K562 (cell line): ENCODE data around the gene CTDSP1. TPM values are rescaled to one million over a fixed set of nuclear protein-coding genes. Genes with fewer than 3 reads are reported as not detected.

Source experiments
- BDP1 ChIP-seq: IDR thresholded peaks from 3 replicates; pipeline ENCODE4 v1.6.1; 2011; ENCODE audit not compliant: insufficient read length, insufficient read depth
- C11orf30 ChIP-seq: fragments of 450-650 bp; IDR thresholded peaks from 2 replicates; pipeline ENCODE4 v1.6.1; 2016; ENCODE audit warnings: low read depth, mild to moderate bottlenecking
- FOXJ3 ChIP-seq: sonication (generic); formaldehyde crosslinking; IDR thresholded peaks from 2 replicates; pipeline ENCODE4 v1.4.0; 2020; ENCODE audit warnings: mild to moderate bottlenecking, missing genetic modification reagents
- FOXM1 ChIP-seq, 2 experiments: fragments of 450-650 bp in 1 of 2; sonication (generic) in 1 of 2; formaldehyde crosslinking in 1 of 2; IDR thresholded peaks; 2 replicates each; pipeline versions ENCODE4 v1.6.1 to v1.9.0; 2017 to 2022; ENCODE audit warnings: low read depth in 2 of 2, mild to moderate bottlenecking in 2 of 2, missing genetic modification reagents in 1 of 2, moderate library complexity in 1 of 2
- GABPA ChIP-seq: fragments of 200-800 bp; sonication (Bioruptor generic); conservative IDR thresholded peaks from 2 replicates; pipeline ENCODE4 v1.6.1; 2016; ENCODE audit warnings: low read depth, missing genetic modification characterization, missing compliant biosample characterization
- LEF1 ChIP-seq: fragments of 450-650 bp; IDR thresholded peaks from 2 replicates; pipeline ENCODE4 v1.6.1; 2016; ENCODE audit warnings: mild to moderate bottlenecking
- MBD2 ChIP-seq: sonication (generic); IDR thresholded peaks from 2 replicates; pipeline ENCODE4 v1.6.1; 2016; ENCODE audit warnings: low read depth, borderline replicate concordance
- MTA2 ChIP-seq: fragments of 450-650 bp; IDR thresholded peaks from 2 replicates; pipeline ENCODE4 v1.6.1; 2016; ENCODE audit warnings: low read depth
- NFIX ChIP-seq: fragments of 250-450 bp; sonication (Bioruptor Pico); IDR thresholded peaks from 2 replicates; pipeline ENCODE4 v1.4.0; 2020; ENCODE audit warnings: low read depth, mild to moderate bottlenecking, moderate library complexity
- PHF8 ChIP-seq: fragments of 200-600 bp; sonication (generic); IDR thresholded peaks from 2 replicates; pipeline ENCODE4 v1.6.1; 2012; ENCODE audit warnings: mixed run types, mild to moderate bottlenecking, inconsistent platforms, low read length, moderate library complexity, borderline replicate concordance
- POLR2AphosphoS5 ChIP-seq: IDR thresholded peaks from 2 replicates; pipeline ENCODE4 v1.6.1; 2011; ENCODE audit warnings: mild to moderate bottlenecking, low read depth, low read length, moderate library complexity; ENCODE audit not compliant: control insufficient read depth, insufficient read depth
- PYGO2 ChIP-seq: fragments of 450-650 bp; IDR thresholded peaks from 2 replicates; pipeline ENCODE4 v1.6.1; 2016; ENCODE audit warnings: mild to moderate bottlenecking, missing genetic modification characterization, moderate library complexity, missing compliant biosample characterization
- RB1 ChIP-seq: fragments of 450-650 bp; IDR thresholded peaks from 2 replicates; pipeline ENCODE4 v1.6.1; 2017; ENCODE audit warnings: low read depth, mild to moderate bottlenecking
- RBBP5 ChIP-seq: fragments of 200-600 bp; sonication (generic); IDR thresholded peaks from 2 replicates; pipeline ENCODE4 v1.6.1; 2012; ENCODE audit warnings: borderline replicate concordance, mild to moderate bottlenecking, low read length, control low read depth, inconsistent platforms; ENCODE audit not compliant: insufficient read depth, poor library complexity, severe bottlenecking
- RBM15 ChIP-seq: fragments of 200-400 bp; formaldehyde crosslinking; IDR thresholded peaks from 2 replicates; pipeline ENCODE4 v1.6.1; 2018; ENCODE audit warnings: mild to moderate bottlenecking, low read length, moderate library complexity; ENCODE audit not compliant: insufficient read depth
- TGIF2 ChIP-seq: sonication (generic); formaldehyde crosslinking; IDR thresholded peaks from 2 replicates; pipeline ENCODE4 v1.8.1; 2022; ENCODE audit warnings: mild to moderate bottlenecking, missing genetic modification reagents, moderate library complexity
- ZNF668 ChIP-seq: fragments of 250-450 bp; sonication (Bioruptor Pico); IDR thresholded peaks from 2 replicates; pipeline ENCODE4 v1.8.0; 2022; ENCODE audit warnings: mild to moderate bottlenecking, inconsistent platforms
- ZNF707 ChIP-seq: fragments of 250-450 bp; sonication (Bioruptor Pico); conservative IDR thresholded peaks from 2 replicates; pipeline ENCODE4 v1.8.0; 2022; ENCODE audit warnings: inconsistent platforms, mild to moderate bottlenecking, moderate library complexity
- ZNF79 ChIP-seq: fragments of 250-450 bp; sonication (Bioruptor Pico); IDR thresholded peaks from 2 replicates; pipeline ENCODE4 v1.4.0; 2020; ENCODE audit warnings: low read depth, mild to moderate bottlenecking, moderate library complexity
- polyA plus RNA-seq, 8 experiments: library from polyadenylated mRNA; depleted of rRNA in 4 of 8; stranded (reverse) in 5 of 8; unstranded in 3 of 8; fragments of >200 nt; fragmentation: Nextera tagmentation in 2 of 8; fragmentation: Illumina TruSeq in 1 of 8; extraction: Ambion mirVana in 2 of 8; extraction: Trizol in 1 of 8; gene quantifications; 2 replicates each; pipeline versions ENCODE4 v1.2.1 to v1.2.3, GENCODE V29; 2011 to 2014; ENCODE audit warnings: inconsistent platforms in 1 of 8, missing spikeins in 1 of 8
- total RNA-seq, 7 experiments: library from RNA; depleted of rRNA in 6 of 7; stranded (reverse); fragments of >200 nt in 6 of 7; fragmentation: Illumina TruSeq in 2 of 7; extraction: Trizol in 2 of 7; gene quantifications; 2 replicates each; pipeline versions ENCODE4 v1.2.1 to v1.2.3, GENCODE V29; 2011 to 2021; ENCODE audit warnings: low replicate concordance in 1 of 7
- TF ChIP-seq, protein P1 (sequence below): fragments of 250-450 bp; sonication (Bioruptor Pico); IDR thresholded peaks from 2 replicates; pipeline ENCODE4 v1.4.0; 2020; ENCODE audit warnings: borderline replicate concordance
- TF ChIP-seq, protein P2 (sequence below), 2 experiments: IDR thresholded peaks in 1 of 2; conservative IDR thresholded peaks in 1 of 2; 2 replicates each; pipeline ENCODE4 v1.6.1; 2016; ENCODE audit warnings: low read depth in 2 of 2, mild to moderate bottlenecking in 1 of 2, missing compliant biosample characterization in 1 of 2, missing genetic modification characterization in 1 of 2, moderate library complexity in 1 of 2
- TF ChIP-seq, protein P3 (sequence below): sonication (generic); formaldehyde crosslinking; IDR thresholded peaks from 2 replicates; pipeline ENCODE4 v1.8.1; 2023; ENCODE audit warnings: mild to moderate bottlenecking, missing genetic modification reagents

CTDSP1 gene
- total and polyA plus RNA-seq, 9 of the 15 experiments (the other 6 are each of a cell fraction or from before 2014, with no cell fraction given): 2.4 to 74.8 (median 45.8) TPM

DNA sequence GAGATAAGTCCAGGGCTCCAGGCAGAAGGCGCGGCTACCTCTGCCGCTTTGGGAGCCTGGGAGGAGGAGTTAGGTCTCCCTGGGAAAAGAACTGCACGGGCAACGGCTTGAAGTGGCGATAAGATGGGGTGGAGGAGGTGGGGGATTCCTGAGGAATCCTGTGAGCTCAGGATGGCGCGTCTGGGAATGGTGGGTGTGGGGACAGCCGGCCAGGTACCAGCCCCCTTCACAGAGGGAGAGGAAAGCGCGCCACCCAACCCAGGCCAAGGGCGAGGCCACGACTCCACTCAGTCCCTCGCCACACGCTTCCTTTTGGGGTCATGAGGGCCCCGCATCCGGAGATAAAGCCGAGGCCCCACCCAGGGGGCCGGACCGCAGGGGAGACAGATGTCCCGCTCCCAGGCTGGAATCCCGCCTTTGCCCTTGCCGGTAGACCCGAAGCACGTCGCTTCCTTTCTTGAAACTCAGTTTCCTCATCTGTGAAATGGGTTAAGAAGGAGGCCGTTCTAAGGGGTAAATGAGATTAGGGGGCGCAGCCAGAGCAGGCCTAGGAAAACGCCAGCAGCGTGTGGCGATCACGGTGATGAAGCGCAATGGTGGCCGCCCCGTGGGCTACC, 1.7 kb upstream of the CTDSP1 start (continued):
- TF ChIP-seq MBD2 (peak; percentile 30; the same call in 1 of the 2 replicates), FOXM1 (IDR thresholded peaks at IDR 0.05; ENCODE audit: low read depth) (no peak; the same call in 1 of the 2 replicates), FOXM1 (CRISPR knock-in tag; IDR thresholded peaks at IDR 0.05; ENCODE audit: low read depth) (no peak), ZNF79 (CRISPR knock-in tag) (no peak), POLR2AphosphoS5 (no peak; the same call in 1 of the 2 replicates), NFIX (CRISPR knock-in tag) (no peak), FOXJ3 (CRISPR knock-in tag) (no peak), RB1 (0 out of 2 replicates have a peak, but pooled peaks have one; percentile 21), RBBP5 (peak; percentile 45), PHF8 (peak; percentile 38; the same call in 1 of the 2 replicates), MTA2 (no peak), PYGO2 (tag) (no peak), BDP1 (no peak), ZNF707 (no peak), C11orf30 (no peak), LEF1 (peak; percentile 70), ZNF668 (CRISPR knock-in tag) (no peak), RBM15 (no peak), TGIF2 (CRISPR knock-in tag) (no peak), GABPA (tag) (peak; percentile 39)
- TF ChIP-seq, protein P1, sequence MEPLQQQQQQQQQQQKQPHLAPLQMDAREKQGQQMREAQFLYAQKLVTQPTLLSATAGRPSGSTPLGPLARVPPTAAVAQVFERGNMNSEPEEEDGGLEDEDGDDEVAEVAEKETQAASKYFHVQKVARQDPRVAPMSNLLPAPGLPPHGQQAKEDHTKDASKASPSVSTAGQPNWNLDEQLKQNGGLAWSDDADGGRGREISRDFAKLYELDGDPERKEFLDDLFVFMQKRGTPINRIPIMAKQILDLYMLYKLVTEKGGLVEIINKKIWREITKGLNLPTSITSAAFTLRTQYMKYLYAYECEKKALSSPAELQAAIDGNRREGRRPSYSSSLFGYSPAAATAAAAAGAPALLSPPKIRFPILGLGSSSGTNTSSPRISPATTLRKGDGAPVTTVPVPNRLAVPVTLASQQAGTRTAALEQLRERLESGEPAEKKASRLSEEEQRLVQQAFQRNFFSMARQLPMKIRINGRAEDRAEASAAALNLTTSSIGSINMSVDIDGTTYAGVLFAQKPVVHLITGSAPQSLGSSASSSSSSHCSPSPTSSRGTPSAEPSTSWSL: no peak
- TF ChIP-seq, protein P2, sequence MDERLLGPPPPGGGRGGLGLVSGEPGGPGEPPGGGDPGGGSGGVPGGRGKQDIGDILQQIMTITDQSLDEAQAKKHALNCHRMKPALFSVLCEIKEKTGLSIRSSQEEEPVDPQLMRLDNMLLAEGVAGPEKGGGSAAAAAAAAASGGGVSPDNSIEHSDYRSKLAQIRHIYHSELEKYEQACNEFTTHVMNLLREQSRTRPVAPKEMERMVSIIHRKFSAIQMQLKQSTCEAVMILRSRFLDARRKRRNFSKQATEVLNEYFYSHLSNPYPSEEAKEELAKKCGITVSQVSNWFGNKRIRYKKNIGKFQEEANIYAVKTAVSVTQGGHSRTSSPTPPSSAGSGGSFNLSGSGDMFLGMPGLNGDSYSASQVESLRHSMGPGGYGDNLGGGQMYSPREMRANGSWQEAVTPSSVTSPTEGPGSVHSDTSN (CRISPR knock-in tag; IDR thresholded peaks at IDR 0.05; ENCODE audit: low read depth): no peak
- TF ChIP-seq, protein P2 (tag; conservative IDR thresholded peaks at IDR 0.05; ENCODE audit: low read depth): no peak
- TF ChIP-seq, protein P3, sequence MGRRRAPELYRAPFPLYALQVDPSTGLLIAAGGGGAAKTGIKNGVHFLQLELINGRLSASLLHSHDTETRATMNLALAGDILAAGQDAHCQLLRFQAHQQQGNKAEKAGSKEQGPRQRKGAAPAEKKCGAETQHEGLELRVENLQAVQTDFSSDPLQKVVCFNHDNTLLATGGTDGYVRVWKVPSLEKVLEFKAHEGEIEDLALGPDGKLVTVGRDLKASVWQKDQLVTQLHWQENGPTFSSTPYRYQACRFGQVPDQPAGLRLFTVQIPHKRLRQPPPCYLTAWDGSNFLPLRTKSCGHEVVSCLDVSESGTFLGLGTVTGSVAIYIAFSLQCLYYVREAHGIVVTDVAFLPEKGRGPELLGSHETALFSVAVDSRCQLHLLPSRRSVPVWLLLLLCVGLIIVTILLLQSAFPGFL (CRISPR knock-in tag): no peak
